NCI-H2171 (cell line): ENCODE results near the gene ZSCAN10.

ENCODE experiments used
- DNase-seq: peaks from one replicate; lab custom pipeline; 2025; lab: John Stamatoyannopoulos, UW

ZSCAN10 gene

DNA sequence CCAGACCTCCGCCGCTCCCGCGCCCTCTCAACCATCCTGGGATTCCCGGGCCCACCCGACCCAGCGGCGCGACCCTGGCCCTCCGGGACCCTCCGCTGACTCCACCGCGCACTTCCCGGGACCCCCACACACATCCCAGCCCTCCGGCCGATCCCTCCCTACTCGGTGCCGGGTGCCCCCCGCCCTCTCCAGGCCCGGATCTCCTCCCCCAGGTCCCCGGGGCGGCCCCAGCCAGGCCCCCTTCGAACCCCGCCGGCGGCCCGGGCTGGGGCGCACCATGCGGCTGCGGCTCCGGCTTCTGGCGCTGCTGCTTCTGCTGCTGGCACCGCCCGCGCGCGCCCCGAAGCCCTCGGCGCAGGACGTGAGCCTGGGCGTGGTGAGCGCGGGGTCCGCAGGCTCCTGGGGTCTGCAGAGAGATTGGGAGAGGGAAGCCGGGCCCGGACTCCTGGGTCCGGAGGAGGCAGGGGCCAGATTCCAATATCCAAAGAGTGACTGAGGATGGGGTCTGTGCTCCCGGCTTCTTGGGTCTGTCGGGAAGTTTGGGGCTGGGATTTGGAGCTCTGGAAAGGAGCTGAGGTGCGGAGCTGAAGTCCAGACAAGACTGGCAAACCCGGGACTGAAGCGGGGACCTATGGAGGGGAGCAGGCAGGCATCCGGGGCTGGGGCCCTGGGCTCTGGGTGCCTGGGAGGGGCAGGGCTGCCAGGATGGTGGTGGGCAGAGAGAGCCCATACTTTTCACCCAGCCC, 52.3 kb downstream of the ZSCAN10 start:
- no peak for DNase-seq

GRCh38 chr16:3045758-3046640, 53.1 kb downstream of the ZSCAN10 start, which contains the start of gene MMP25:
MMP25 (plus strand) TSS chr16:3046561; CDS start chr16:3046918, 357 bp downstream.
- no peak for DNase-seq

DNA sequence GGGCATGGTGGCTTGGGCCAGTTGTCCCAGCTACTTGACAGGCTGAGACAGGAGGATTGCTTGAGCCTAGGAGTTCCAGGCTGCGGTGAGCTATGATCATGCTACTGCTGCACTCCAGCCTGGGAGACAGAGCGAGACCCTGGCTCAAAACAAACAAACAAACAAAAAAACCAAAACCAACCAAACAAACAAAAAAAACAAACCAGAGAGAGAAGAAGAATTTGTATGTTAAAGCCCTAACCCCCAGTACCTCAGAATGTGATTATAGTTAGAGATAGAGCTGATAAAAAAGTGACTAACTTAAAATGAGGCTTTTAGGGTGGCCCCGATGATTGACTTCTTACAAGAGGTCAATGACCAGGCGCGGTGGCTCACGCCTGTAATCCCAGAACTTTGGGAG, 54.4 kb downstream of the ZSCAN10 start:
- DNase-seq, result no peak

GRCh38 chr16:3042376-3042775, 56.7 kb downstream of the ZSCAN10 start:
- no peak for DNase-seq

DNA sequence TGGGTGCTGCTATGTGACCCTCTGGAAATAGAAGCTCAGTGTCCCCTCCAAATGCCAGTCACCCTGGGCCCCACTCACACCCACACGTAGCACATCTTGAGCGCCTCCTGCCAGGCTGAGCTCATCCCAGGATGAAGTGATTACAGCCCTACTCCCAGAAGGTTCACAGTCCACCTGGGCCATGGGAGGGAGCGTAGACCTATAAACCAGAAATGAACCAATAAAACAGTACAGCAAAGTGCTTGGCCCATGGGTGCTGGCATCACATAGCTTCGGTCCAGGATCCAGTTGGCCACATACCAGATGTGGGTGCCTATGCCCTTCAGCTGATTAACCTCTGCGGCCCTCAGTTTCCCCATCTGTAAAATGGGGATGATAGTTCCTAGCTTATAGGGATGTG, 60.2 kb downstream of the ZSCAN10 start:
- no peak for DNase-seq
